ENCODE data around the gene SDE2.

DNA sequence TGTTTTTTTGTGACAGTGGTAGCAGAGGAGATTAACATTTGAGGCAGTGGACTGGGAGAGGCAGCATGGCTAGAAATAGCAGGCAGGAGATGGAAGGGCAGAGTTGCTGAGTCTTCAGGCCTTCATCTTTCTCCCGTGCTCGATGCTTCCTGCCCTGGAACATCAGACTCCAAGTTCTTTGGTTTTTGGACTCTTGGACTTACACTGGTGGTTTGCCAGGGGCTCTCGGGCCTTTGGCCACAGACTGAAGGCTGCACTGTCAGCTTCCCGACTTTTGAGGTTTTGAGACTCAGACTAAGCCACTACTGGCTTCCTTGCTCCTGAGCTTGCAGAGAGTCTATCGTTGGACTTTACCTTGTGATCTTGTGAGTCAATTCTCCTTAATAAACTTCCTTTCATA lies 33.9 kb downstream of the SDE2 start:
- TF ChIP-seq, protein P1, sequence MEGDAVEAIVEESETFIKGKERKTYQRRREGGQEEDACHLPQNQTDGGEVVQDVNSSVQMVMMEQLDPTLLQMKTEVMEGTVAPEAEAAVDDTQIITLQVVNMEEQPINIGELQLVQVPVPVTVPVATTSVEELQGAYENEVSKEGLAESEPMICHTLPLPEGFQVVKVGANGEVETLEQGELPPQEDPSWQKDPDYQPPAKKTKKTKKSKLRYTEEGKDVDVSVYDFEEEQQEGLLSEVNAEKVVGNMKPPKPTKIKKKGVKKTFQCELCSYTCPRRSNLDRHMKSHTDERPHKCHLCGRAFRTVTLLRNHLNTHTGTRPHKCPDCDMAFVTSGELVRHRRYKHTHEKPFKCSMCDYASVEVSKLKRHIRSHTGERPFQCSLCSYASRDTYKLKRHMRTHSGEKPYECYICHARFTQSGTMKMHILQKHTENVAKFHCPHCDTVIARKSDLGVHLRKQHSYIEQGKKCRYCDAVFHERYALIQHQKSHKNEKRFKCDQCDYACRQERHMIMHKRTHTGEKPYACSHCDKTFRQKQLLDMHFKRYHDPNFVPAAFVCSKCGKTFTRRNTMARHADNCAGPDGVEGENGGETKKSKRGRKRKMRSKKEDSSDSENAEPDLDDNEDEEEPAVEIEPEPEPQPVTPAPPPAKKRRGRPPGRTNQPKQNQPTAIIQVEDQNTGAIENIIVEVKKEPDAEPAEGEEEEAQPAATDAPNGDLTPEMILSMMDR (IDR thresholded peaks at IDR 0.05): no peak
- TF ChIP-seq, protein P2, sequence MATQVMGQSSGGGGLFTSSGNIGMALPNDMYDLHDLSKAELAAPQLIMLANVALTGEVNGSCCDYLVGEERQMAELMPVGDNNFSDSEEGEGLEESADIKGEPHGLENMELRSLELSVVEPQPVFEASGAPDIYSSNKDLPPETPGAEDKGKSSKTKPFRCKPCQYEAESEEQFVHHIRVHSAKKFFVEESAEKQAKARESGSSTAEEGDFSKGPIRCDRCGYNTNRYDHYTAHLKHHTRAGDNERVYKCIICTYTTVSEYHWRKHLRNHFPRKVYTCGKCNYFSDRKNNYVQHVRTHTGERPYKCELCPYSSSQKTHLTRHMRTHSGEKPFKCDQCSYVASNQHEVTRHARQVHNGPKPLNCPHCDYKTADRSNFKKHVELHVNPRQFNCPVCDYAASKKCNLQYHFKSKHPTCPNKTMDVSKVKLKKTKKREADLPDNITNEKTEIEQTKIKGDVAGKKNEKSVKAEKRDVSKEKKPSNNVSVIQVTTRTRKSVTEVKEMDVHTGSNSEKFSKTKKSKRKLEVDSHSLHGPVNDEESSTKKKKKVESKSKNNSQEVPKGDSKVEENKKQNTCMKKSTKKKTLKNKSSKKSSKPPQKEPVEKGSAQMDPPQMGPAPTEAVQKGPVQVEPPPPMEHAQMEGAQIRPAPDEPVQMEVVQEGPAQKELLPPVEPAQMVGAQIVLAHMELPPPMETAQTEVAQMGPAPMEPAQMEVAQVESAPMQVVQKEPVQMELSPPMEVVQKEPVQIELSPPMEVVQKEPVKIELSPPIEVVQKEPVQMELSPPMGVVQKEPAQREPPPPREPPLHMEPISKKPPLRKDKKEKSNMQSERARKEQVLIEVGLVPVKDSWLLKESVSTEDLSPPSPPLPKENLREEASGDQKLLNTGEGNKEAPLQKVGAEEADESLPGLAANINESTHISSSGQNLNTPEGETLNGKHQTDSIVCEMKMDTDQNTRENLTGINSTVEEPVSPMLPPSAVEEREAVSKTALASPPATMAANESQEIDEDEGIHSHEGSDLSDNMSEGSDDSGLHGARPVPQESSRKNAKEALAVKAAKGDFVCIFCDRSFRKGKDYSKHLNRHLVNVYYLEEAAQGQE (IDR thresholded peaks at IDR 0.05; ENCODE audit: insufficient read depth in 1 of 2, low read depth in 2 of 2, low read length in 1 of 2): no peak
- TF ChIP-seq POLR2AphosphoS5 (IDR thresholded peaks at IDR 0.05; ENCODE audit: low read depth, low read length) (no peak), SIN3A (IDR thresholded peaks at IDR 0.05; ENCODE audit: borderline replicate concordance, insufficient read depth, low read depth, low read length) (no peak)
